NCI-H748 (cell line): ENCODE measurements around the gene SNCG.
"Not testable (repeated sequence)": the region's sequence is repeated elsewhere in the genome, so short reads cannot be mapped to it uniquely, and the experiment has no call there.

Experiments used
- DNase-seq: peaks from one replicate; lab custom pipeline; 2025; ENCODE audit not compliant: unreplicated experiment; lab: John Stamatoyannopoulos, UW

Gene SNCG

DNA sequence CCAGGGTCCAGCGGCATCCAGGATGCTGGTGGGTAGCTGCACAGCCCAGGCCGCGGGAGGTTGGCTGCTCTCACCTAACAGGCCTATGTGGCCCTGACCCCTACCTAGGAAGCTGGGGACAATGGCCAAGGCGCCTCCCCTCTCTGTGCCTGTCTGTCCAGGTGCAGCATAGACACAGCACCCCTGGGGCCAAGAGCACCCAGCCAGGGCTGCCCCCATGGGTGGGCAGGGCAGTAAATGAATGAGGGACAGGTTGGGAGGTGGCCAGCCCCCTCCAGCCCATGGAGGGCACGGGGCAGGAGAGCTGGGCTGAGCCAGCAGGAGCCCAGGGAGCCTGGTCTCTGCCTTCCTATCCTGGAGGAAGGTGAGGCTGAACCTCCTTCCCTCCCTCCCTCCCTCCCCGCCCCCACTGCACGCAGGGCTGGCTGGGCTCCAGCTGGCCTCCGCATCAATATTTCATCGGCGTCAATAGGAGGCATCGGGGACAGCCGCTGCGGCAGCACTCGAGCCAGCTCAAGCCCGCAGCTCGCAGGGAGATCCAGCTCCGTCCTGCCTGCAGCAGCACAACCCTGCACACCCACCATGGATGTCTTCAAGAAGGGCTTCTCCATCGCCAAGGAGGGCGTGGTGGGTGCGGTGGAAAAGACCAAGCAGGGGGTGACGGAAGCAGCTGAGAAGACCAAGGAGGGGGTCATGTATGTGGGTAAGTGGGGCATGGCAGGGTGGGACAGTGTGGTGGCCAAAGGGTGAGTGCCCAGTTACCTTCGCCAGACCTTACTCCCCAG is at the start of gene SNCG:
SNCG (plus strand) TSS at position 484 of the 785 bp plus-strand sequence; CDS start at position 583, 99 bp downstream.
- peak; percentile 36 for DNase-seq

DNA sequence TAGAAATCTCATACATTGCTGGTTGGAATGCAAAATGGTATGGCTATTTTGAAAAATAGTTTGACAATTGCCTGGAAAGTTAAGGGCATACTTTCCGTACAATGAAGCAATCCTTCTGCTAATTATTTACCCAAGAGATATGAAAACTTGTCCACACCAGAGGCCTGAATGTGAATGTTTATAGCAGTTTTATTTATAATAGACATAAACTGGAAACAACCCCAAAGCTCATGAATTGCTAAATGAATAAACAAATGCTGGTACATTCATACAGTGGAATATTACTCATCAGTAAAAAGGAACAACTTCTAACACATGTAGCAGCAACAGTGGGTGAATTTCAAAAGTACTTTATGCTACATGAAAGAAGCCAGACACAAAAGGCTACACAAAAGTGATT is 43.7 kb upstream of the SNCG start:
- DNase-seq, result no peak

DNA sequence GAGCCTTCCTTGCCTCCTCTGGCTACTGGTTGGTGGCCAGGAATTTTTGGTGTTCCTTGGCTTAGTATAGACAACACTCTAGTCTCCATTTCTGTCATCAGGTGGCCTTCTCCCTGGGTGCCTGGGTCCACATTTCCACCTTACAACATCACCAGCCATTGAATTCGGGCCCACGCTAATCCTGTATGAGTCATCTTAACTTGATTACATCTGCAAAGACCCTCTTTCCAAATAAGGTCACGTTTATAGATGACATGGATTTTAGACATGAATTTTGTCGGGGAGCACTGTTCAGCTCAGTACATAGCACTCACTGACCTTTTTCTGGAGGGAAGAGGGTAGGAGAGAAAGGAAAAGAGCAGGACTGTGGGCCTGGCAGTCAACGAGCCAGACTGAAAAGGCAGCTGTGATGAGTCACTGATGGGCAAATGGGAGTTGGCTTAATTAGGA is 40.4 kb upstream of the SNCG start:
- no peak for DNase-seq

DNA sequence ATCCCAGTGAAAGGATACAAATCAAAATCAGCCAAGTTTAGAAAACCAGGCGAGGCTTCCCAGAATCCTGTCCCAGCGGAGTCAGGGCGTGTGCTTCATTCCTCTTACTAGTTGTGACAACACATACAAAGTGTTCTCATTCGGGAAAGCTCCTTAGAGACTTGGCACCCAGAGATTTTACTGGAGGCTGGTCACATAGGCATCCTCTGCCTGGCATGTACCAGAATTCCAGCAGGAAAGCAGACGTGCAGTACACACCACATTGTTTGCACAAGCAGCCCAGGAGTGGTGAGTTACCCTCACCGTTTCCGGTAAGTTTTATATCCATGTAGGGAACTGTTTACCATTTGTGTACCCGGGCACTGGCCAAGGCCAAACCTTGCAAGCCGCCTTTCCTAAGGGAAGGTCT is 35.8 kb upstream of the SNCG start:
- no peak for DNase-seq

DNA sequence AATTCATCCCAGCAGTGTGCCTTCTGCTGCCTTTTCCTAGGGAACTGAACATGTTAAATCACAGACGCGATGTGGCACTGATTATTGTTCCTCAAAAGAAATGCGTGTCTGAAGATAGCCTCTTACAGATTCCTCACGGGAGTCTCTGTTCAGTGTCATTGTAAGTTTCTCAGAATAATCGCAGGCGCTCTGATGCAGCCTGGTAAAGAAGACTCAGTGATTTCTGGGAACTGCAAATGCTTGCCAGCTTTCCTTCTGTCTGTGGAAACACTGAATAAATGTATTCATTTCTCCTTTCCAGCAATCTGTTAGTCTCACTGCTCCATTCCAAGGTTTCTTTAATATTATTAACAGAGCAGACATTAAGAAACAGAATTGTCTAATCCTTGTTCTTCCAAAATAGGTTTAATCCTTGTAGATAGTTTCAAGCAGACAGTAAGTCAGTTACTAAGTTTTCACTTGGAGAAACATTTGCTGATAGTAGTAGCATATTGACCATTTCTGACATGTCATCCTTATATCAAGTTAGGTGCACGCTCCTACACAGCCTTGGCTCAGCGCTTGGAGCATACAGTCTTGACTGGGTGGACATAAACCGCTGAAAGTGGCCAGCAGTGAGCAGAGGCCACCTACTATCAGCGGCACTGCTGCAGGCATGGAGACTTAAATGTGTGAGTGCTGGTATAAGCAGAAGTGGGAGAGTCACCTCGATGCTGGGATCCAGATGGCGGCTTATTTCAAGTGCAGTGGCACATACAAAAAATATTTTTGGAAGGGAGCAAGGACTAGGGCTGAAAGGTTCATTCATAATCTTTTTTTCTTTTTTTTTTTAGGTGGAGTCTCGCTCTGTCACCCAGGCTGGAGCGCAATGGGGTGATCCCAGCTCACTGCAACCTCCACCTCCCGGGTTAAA is 28.7 kb upstream of the SNCG start:
- no peak for DNase-seq

DNA sequence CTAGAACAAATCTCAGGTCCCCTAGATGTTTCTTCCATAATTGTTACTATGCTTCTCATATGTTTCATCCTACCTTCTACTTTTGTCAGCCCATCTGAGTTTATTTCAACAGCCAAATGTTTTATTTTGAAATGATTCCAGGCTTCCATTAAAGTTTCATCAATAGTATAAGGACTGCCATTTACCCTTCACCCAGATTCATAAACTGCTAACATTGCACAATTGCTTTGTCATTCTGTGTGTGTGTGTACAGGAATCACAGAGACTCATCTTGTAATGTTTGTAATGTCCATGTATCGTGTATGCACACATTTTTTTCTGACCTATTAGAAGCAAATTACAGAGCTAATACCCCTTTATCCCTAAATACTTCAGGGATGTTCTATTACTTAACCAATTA is 26.5 kb upstream of the SNCG start:
- no peak for DNase-seq

DNA sequence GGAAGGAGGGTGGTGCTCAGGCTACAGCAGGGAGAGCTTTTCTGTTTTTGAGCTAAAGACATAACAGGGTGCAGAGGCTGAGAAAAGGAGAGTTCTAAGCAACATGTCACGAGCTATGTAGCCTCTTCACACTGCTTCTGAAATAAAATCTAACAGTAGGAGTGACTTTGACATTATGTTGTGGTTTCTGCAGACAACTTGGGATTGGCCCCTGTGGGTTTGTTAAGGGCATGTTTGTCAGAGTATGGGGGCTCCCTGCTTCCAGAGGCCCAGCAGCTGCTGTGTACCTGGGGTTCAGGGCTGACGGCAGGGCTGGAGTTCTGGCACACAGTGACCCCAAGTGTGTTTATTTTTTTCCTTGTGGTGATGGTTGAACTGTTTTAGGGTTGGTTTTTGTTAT is 25.7 kb upstream of the SNCG start:
- no peak for DNase-seq

DNA sequence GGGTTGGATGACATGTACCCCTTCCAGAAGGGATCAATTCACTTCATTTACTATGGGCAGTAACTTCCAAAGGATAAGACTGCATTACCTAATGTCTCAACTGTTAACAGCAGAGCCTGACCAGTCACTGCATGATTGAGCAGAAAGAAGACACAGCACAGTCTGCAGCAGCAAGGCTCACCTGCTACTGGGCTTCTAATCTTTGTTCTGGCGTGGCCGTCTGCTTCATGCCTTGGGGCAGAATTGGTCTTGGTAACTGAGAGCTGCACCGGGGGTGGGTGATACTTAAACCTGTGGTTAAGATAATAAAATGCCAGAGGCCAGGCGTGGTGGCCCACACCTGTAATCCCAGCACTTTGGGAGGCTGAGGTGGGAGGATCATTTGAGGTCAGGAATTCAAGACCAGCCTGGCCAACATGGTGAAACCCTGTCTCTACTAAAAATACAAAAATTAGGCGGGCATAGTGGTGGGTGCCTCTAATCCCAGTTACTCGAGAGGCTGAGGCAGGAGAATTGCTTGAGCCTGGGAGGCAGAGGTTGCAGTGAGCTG is 24.2 kb upstream of the SNCG start:
- DNase-seq, result not testable (repeated sequence)

DNA sequence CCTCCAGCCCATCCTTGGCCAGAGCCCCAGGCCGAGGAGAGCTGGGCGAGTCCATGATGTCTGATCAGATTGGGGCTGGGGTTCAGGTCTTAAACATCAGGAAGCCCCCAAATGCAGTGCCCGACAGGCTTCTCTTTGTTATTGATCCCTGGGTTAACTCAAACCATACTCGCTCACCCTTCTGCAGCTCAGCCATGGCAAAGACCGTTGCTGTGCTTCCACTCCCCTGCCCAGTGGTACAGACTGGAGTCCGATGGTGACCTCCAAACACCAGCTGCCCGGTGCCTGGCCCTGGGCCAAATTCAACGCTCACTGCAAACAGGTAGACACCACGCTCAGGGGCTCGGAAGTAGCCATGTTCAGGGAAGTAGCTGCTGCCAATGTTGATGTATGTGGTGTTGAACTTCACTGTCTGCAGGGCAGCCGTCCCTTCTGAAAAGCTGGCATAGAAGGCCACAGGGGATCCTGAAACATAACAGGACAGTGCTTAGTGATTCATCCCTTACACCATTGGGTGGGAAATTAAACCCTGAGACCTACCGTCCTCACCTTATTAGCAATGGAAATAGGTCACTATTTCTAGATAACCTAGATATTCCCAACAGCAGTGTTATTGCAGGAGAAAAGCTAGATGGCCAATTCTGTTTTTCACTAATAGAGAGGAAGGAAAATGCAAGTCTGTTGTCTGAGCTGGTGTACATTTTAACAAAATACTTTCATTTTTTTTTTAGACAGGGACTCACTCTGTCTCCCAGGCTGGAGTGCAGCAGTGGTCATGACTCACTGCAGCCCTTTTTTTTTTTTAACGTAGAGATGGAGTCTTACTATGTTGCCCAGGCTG is 21.5 kb upstream of the SNCG start:
- DNase-seq, result peak; percentile 56

DNA sequence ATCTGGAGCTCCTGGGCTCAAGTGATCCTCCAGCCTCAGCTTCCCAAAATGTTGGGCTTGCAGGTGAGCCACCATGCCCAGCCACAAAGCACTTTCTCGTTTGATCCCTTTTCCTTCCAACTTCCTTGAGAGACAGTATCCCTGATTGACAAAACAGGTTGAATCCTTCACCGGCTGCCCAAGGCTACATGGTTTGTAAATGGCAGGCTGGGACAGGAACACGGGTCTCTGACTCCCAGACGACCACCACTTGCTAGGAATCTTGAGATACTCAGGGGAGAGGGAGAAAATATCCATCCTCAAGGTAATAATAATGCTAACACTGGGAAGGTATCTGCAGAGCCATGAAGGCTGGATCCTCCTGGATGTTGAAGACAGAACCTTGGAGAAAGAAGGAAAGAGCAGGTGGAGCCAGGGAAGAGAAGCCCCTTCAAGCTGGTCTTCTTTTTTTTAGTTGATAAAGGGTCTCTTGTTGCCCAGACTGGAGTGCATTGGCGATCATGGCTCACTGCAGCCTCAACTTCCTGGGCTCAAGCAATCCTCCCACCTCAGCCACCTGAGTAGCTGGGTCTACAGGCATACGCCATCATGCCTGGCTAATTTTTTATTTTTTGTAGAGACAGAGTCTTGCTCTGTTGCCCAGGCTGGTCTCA is 20.8 kb upstream of the SNCG start:
- DNase-seq, result no peak

DNA sequence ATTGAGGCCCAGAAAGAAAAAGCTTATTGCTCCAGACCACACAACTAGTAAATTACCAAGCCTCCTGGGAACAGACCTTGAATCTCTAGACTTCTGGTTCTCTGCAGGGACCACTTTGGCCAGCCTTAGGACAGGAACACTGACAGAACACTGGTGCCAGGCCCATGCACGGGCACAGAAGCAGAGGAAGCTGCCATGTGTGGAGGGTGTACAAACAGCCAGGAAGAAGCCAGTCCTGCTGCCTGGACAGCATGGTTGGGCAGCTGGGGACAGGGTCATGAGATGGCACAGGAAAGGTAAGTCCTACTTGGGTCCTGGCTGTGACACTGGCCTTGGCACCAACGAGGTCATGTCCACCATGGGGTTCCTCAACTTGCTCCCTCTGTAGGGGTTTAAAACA is 20.1 kb upstream of the SNCG start:
- DNase-seq, result no peak

DNA sequence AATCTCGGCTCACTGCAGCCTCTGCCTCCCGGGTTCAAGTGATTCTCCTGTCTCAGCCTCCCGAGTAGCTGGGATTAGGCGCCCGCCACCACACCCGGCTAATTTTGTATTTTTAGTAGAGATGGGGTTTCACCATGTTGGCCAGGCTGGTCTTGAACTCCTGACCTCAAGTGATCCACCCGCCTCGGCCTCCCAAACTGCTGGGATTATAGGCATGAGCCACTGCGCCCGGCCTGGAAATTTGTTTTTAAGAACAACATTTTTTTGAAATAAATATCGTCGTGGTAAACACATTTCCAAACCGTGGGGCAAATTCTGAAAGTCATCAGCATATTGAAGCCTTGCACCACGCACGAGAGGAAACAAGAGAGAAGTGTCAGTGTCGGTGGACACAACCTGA is 18.3 kb upstream of the SNCG start:
- not testable (repeated sequence) for DNase-seq

DNA sequence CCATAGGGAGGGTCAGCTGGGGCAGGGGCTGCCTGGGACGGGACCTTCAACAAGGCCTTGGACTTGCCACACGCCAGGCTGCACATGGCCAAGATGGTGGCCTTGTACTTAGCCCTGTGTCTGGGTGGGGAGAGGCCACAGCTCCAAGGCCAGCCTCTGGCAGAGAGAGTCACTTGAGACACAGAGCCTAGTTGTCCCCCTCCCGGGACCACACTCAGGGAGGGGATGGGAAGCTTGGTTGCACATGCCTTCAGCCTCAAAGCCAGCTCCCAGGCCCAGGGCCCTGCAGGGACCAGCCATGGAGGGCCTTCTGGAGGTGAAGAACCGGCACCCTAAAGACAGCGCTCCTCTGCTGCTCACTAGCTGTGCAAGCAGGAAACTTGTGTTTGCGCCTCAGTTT is 17.7 kb upstream of the SNCG start:
- DNase-seq, result no peak

DNA sequence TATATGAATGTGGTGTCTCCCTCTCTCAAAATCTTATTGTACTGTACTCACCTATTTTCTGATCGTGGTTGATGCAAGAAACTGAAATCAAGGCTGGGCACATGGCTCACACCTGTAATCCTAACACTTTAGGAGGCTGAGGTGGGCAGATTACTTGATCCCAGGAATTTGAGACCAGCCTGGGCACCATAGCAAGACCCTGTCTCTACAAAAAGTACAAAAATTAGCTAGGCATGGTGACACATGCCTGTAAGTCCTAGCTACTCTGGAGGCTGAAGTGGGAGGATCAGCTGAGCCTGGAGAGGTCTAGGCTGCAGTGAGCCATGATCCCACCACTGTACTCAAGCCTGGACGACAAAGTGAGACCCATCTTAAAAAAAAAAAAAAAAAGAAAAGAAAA is 17.0 kb upstream of the SNCG start:
- no peak for DNase-seq

DNA sequence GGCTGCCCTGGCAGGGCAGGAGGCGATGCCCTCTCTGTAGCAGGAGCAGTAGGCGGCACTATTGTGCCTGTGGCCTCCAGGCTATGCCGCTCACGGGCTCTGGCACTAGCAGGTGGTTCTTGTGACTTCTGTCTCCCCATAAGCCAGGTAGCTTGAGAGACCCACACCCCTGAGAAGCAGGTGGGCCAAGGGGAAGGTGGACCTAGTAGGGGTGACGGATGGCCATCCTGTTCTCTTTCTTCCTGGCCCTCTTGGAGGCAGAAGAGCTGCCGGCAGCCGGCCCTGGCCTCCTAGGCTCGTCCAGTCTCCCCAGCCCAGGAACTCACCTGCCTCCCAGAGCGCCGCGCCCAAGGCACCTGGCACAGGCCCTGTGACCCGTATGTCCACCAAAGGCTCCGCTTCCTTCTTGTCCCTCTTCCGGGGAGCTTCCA is 16.4 kb upstream of the SNCG start:
- DNase-seq, result no peak

DNA sequence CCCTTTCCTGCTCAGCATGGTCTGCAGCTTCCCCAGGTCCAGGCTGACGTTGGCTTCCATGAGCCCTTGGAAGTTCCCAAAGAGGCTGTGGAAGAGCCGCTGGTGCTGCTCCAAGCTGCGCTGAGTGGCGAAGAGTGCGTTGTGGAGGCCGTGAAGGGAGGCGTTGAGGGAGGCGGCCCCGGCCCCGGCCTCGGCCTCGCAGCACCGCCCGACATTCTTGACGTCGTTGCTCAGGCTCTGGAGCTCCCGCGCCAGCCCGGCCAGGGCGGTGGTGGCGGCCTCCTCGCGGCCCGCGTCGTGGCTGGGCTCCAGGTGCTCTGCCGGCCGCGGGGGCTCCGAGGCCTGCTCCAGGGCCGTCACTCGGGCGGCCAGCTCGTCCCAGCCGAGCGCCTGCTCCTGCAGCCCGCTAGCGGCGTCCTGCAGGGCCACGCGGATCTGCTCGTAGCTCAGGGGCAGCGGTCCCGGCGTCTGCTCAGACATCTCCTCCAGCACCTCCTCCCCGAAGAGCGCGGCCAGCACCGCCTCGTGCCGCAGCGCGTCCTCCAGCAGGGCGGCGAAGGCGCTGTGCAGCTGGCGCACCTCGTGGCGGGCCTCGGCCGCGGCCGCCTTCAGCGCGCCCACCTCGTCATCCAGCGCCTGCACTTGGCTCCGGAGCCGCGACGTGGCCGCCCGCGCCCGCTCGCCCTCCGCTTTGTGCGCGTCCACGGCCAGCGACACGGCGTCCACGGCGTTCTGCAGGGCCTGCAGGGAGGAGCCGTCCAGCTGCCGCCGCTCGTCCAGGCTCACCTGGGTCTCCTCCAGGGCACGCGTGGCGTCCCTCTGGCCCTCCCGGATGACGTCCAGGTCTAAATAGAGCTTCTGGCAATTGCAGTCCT is 15.7 kb upstream of the SNCG start:
- DNase-seq, result no peak

DNA sequence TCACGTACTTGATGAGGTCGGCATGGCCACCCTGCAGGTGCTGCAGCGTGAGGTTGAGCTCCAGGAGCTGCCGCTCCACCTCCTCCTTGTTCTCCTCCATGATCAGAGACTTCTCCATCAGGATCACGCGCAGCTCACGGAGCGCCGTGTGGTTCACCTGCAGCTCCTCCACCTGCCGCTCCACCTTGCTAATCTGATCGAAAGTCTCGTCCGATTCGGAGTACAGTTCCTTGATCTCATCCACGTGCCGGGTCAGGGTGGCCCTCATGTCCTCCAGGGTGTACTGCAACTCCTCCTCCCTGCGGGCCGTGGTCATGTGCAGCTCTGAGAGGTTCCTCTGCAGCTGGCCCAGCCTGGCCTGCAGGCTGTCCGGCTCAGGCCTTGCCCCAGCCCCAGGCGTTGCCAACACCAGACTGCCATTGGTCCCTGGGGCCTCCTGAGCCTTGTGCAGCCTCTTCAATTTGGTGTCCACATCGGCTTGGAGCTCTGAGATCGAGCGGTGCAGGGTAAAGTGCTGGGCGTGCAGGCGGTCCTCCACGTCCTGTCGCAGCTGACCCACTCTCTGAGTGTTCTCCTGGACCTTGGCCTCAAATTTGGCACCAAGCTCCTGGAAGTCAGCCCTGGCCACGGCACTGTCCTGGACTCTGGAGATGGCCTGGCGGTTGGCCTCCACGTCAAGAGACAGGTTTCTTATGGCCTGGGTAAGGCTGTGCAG is 14.9 kb upstream of the SNCG start:
- DNase-seq, result no peak

DNA sequence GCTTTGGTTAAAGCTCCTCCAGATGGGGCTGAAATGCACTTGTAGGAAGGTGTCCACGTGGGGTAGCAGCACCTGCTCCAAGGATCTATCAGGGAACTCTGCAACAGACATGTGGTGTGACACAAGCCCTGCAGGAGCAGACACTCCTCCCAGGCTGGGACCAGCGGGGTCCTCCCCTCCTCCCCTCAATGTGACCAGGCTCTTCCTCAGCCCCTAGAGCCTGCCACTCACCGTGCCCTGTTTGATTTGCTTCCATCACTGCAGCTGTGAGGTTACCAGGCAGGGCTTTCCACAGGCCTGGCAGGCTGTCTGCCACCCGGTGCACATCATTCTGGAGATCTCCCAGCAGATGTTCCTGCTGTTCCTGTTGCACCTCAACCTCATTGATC is 14.4 kb upstream of the SNCG start:
- DNase-seq, result no peak

DNA sequence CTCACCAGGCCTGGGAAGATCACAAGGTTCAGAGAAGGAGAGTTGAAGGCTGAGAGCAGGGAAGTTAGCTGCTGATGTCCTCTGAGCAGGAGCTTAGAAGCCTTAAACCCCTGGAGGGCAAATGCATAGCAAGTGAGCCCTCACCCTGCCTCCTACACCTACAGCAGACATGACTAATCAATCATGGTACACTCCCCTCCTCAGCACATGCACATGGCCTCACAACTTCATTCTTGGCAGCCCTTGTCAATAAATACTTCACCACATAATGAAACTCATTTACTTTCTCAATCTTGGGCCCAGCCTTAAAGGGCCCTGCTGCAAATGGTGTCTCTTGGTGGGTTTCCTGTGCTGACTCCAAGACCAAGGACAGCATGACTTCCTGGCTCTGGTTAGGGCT is 13.9 kb upstream of the SNCG start:
- no peak for DNase-seq
